Stimulated activated CD4-positive, alpha-beta T cell treated with anti-CD3 and anti-CD28 coated beads, TNF-alpha, amount 100 ng/mL, for 1 hour (primary cell): ENCODE data around the gene GALNT14.

Experiments
- DNase-seq, 3 donors: peaks; one replicate each; pipeline ENCODE4 v3.0.0-alpha.2; 2020; ENCODE audit warnings: low read depth in 3 of 3, low spot score in 1 of 3

The GALNT14 gene

DNA sequence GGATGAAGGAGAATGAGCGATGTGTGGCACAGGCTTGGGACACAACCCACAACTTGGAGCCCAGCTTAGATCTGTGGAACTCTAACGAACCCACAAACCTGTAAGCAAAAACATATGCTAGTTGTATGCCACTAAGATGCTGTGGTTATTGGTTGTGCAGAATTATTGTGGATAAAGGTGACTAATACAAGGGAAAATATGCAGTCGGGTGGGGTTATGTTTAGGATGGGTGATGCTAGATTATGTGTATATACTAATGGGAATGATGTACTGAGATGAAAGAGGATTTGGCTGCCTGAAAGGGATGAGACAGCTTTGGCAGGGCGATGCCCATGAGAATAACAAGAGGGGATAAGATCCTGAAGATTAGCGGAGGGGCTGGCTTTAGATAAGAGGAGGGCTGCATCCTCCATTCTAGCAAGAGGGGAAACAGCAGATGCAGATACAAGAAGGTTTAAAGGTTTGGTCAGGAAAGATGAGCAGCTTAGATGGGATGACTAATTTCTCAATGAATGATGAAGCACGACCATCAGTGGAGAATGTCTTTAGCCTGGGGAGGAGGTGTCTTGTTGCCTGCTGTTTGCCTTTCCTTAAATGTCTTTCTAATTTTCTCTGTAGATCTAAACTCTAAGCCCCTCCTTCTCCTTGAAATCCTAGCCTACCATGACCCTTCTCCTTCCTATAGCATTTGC lies 49.6 kb downstream of the GALNT14 start:
- DNase-seq: no peak

DNA sequence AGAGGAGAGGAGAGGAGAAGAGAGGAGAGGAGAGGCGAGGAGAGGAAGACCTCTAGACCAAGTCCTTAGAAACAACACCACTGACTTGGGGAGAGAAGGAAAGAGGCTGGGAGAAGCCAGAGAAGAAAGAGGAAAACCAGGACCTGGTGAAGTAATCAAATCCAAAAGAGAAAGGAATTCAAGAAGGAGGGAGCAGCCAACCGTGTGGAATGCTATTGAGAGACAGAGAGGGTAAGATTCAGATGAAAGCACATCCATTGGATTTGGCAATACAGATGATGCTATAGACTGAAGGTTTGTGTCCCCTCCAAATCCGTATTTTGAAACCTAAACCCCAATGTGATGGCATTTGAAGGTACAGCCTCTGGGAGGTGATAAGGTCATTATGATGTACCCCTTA lies 50.7 kb downstream of the GALNT14 start:
- DNase-seq: no peak

DNA sequence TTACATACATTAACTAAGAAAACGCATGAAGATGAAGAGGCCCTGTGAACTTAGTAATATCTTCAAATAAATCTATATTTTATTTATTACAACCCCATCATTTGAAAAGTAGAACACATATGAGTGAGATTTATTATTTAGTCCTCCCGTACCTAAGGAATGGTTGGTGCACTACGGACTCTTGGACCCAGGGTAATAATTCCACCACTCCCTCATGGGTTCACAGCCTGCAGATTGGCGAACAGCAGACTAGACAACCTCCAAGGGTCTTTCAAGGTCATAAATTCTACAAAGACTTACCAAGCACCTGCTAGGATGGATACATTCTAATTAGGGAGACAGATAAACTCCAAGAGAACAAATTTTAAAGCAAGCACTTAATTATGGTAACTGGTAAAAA lies 51.6 kb downstream of the GALNT14 start:
- DNase-seq: no peak

DNA sequence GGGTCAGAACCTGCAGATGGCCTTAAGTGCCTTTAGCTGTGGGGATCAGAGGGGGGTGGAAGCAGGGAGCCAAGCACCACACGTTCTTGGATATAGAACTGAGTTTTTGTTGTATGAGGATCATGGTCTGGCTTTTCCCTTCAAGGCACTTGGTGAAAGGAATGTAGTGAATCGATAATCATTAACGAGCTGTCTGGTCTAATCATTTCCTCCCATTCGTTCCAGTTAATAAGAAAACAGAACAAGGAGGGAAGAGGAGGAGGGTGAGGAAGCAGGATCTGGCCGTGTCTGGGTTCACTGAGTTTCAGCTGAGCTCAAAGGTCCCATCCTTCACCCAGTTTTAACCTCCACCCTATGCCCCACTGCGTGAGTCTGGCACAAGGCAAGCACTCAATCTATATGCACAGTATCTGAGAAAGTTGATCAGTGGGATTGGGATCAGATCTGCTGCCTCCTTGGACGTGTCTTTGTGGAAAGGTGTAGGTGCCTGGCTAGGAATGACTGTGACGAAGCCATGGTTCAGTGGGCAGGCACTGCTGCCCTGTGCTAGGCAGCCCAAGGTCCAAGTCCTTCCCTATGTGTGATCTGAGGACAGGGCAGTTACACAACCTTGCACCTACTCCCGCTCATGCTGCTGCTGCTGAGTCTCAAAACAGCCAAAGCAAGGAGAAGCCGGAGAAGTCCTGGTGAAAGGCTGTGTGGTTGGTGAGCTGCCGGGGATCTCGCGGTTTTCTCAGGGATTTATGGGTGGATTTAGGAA lies 54.8 kb downstream of the GALNT14 start:
- DNase-seq: no peak

GRCh38 chr2:31082002-31082401 lies 56.2 kb downstream of the GALNT14 start:
- DNase-seq: no peak

- DNase-seq: no peak
Measured at GRCh38 chr2:31081492-31081891, 56.7 kb downstream of the GALNT14 start.

GRCh38 chr2:31080361-31080760 lies 57.9 kb downstream of the GALNT14 start:
- no peak for DNase-seq

DNA sequence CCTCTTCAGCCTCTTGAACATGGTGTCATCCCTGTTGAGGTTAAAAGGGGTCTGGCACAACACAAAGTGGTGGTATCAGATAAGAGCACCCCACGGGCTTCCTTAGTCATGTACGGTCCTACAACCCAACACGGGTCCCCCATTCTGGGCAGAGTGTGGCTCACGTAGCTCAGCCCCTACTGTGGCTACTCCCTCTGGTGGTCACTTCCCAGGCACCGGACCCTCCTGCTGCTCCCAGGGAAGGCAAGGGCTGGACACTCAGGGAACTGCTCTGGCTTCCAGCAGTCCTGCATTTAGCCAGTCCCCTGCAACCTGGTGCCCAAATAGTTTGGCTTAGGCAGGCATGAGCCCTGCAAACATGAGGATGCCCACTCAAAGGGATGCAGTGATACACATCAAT lies 58.6 kb downstream of the GALNT14 start:
- DNase-seq: no peak

DNA sequence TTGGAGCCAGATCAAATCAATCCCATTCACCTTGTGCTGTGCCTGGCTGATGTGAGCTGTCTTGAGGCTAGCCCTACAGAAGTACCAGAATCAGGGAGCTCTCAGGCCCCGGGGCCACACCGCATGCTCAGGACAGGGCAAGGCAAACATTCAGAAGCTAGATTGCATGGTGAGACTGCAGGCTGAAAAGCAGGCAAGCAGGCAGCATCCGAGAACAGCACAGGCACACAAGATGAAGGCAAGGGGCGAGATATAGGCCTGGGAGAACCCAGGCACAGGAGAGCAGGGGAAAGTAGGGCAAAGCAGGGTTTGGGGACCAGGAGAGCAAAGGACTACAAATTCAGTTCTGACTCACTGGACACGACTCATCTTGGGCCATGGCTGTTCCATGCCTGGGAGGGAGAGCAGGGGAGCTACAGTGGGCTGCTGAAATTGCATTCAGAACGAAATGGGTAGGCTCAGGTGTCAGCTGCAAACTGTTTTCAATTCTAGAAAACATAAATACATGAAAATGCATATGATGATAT lies 59.6 kb downstream of the GALNT14 start:
- no peak for DNase-seq

DNA sequence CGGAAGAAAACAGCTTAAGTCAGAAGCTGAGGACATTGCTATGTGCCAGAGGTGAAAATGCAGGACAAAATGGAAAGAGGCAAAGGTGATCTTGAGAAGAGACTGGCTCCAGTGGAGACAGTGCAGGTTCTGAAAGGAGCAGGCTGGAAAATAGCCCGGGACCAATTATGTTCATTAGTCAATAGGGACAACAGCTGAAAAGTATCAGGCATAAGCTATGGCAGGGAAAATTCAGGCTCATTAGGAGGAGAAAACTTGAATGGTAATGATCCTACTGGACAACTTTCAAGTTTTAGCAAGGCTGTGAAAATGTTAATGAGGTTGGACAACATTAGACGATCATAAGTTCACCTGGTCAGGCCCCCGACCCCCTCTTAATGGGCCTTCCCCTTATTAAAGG lies 60.2 kb downstream of the GALNT14 start:
- DNase-seq: no peak

GRCh38 chr2:31075941-31076590 lies 62.2 kb downstream of the GALNT14 start:
- no peak for DNase-seq

- DNase-seq: no peak
Measured at GRCh38 chr2:31075431-31075830, 62.8 kb downstream of the GALNT14 start.

GRCh38 chr2:31071741-31072140 lies 66.5 kb downstream of the GALNT14 start:
- no peak for DNase-seq

DNA sequence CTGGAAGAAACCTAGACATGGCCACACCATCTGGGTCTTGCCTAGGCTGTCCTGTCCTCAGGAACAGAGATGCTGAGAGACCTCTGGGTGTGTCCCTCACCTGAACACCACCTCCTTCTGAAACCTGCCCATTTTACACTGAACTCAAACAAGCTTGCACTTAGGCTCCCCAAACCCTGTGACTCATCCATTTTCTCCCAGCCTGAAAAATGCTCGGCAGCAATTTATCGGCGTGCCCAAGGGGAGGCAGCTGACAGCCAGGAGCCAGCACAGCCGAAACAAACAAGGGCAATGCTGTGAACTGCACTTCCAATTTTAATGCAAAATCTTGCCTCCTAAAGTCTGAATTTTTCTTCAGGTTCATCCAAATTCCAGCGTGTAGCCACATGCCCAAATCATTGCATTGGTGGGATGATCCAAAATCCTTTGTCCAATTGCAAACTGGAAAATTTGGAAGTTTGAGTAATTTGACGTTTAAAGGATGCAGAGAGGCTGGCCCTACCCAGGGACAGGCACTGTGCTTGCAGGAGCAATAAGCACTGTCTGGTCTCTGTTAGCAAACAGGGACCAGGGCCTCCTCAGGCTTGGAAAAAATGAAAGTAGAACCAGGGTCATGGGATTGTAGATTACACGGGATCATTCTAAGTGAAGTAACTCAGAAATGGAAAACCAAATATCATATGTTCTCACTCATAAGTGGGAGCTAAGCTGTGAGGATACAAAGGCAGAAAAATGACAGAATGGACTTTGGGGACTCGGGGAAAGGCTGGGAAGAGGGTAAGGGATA lies 67.7 kb downstream of the GALNT14 start:
- no peak for DNase-seq

DNA sequence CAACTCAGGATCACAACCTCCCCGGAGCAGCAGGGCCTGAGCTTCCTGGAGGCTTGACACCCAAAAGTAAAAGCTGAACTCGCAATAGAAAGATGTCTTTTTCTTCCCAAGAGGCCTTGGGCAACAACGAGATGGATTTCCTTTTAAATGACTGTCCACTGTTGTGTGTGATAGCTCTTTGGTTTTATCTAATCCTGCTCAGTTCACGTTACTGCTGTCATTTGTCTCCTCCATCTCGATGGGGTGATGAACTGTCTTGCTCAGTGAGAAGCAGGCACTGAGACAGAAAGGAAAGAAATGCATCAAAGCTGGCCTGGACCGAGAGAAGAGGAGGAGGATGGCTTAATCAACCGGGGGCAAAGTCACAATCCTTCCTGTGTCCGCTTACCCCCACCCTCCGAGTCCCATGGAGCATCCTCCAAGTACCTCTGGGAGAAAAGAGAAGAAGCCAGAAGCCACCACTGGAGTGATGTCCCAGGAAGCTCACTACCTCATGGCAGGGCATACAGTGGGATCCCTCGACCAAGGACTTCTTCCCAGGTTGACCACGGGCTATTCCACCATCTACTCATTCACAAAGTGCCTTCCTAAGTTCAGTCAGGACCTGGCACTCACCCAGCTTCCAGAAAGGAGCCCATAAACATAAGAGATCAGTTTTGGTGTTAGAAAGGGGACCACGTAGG lies 68.5 kb downstream of the GALNT14 start:
- no peak for DNase-seq

GRCh38 chr2:31067259-31067658 lies 71.0 kb downstream of the GALNT14 start:
- no peak for DNase-seq

DNA sequence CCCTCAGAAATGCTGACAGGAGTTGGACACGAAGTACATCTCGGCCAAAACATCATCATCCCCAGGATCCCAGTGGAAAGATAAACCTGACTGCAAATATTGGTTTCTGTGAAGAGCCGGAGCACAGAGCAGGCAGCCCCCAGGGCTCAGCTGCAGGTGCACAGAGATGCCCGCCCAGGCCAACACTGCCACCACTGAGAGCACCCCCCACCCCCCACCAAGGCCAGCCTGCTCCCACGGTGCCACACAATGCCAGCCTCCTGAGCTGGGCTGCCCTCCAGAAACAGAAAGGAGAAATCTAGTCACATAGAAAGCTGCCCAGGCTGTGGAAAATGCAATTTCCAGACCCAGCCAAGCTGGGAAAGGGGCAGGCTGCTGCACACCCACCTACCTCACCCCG lies 71.7 kb downstream of the GALNT14 start:
- DNase-seq: no peak

- DNase-seq: no peak
Measured at GRCh38 chr2:31066086-31066485, 72.2 kb downstream of the GALNT14 start.

GRCh38 chr2:31065356-31065755 lies 72.9 kb downstream of the GALNT14 start:
- DNase-seq: no peak

GRCh38 chr2:31060397-31060796 lies 77.8 kb downstream of the GALNT14 start:
- no peak for DNase-seq
